ENCODE data around the gene SPATS1. TPM values are rescaled to one million over a fixed set of nuclear protein-coding genes. Genes with fewer than 3 reads are reported as not detected.
A peak's percentile ranks its signal among the peaks of the same experiment; 100 is the strongest.

The SPATS1 gene
- total and polyA plus RNA-seq, 2 of the 13 experiments (the other 11 are each of a cell fraction or from before 2014, with no cell fraction given), result not detected

DNA sequence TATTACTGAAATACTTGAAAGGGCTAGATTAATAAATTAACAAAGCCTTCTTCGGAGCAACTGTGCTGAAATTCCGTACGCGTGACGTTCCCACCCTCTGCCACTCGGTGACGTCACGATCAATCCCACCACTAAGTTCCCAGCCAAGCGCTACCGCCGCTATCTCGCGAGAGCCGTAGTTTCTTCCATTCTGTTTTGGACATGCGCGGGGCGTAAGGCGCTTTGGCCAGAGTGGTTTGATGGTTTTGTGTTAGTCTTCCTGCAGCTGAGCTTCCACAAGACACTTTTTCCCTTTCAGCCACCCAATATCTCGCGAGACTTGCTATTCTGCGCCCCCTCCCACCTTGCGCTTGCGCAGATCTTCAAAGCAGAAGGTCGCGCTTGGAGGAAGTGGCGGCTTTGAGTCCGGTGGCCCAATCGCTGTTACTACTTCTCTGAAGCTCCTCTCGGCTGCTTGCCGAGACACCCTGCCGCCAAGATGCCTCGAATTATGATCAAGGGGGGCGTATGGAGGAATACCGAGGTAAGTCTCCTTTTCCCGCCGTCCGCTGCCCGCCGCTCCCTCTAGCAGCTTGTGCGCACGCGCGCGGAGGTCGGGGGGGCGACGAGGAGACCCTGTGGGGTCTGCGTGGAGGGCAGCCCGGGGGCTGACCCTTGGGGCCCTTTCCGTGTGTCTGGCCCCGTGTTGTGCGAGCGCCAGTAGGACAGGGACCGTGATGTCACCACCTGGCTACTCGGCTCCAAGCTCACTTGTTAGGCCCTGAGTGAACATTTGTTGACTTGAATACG lies 45.1 kb downstream of the SPATS1 start, which contains the start of gene CDC5L (continued):
- TF ChIP-seq ZNF562 (CRISPR knock-in tag; IDR thresholded peaks at IDR 0.05; ENCODE audit: borderline replicate concordance), result no peak
- peak; percentile 99 for TF ChIP-seq POLR2G (IDR thresholded peaks at IDR 0.05; ENCODE audit: low read depth, low read length)
- TF ChIP-seq ZFP36 (IDR thresholded peaks at IDR 0.05; ENCODE audit: borderline replicate concordance, low read depth, low read length, partially characterized antibody), result no peak
- peak; percentile 85 for TF ChIP-seq ZSCAN21 (CRISPR knock-in tag; IDR thresholded peaks at IDR 0.05; ENCODE audit: borderline replicate concordance)
- no peak; the same call in 1 of the 2 replicates for TF ChIP-seq ZNF232 (CRISPR knock-in tag; IDR thresholded peaks at IDR 0.05; ENCODE audit: borderline replicate concordance)
- TF ChIP-seq, protein P1, sequence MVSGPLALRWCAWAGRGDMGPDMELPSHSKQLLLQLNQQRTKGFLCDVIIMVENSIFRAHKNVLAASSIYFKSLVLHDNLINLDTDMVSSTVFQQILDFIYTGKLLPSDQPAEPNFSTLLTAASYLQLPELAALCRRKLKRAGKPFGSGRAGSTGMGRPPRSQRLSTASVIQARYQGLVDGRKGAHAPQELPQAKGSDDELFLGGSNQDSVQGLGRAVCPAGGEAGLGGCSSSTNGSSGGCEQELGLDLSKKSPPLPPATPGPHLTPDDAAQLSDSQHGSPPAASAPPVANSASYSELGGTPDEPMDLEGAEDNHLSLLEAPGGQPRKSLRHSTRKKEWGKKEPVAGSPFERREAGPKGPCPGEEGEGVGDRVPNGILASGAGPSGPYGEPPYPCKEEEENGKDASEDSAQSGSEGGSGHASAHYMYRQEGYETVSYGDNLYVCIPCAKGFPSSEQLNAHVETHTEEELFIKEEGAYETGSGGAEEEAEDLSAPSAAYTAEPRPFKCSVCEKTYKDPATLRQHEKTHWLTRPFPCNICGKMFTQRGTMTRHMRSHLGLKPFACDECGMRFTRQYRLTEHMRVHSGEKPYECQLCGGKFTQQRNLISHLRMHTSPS (CRISPR knock-in tag; IDR thresholded peaks at IDR 0.05; ENCODE audit: low read depth), result peak; percentile 51; the same call in 1 of the 2 replicates
- TF ChIP-seq NFKB2 (CRISPR knock-in tag; IDR thresholded peaks at IDR 0.05; ENCODE audit: borderline replicate concordance), result peak; percentile 90; the same call in 1 of the 2 replicates
- peak; percentile 60; the same call in 1 of the 2 replicates for TF ChIP-seq ZNF790 (CRISPR knock-in tag; IDR thresholded peaks at IDR 0.05; ENCODE audit: borderline replicate concordance)
- no peak for TF ChIP-seq ZNF10 (CRISPR knock-in tag; IDR thresholded peaks at IDR 0.05; ENCODE audit: borderline replicate concordance, low read depth)
- peak; percentile 99 for TF ChIP-seq ZNF724P (CRISPR knock-in tag; IDR thresholded peaks at IDR 0.05; ENCODE audit: borderline replicate concordance)
- TF ChIP-seq, protein P2, sequence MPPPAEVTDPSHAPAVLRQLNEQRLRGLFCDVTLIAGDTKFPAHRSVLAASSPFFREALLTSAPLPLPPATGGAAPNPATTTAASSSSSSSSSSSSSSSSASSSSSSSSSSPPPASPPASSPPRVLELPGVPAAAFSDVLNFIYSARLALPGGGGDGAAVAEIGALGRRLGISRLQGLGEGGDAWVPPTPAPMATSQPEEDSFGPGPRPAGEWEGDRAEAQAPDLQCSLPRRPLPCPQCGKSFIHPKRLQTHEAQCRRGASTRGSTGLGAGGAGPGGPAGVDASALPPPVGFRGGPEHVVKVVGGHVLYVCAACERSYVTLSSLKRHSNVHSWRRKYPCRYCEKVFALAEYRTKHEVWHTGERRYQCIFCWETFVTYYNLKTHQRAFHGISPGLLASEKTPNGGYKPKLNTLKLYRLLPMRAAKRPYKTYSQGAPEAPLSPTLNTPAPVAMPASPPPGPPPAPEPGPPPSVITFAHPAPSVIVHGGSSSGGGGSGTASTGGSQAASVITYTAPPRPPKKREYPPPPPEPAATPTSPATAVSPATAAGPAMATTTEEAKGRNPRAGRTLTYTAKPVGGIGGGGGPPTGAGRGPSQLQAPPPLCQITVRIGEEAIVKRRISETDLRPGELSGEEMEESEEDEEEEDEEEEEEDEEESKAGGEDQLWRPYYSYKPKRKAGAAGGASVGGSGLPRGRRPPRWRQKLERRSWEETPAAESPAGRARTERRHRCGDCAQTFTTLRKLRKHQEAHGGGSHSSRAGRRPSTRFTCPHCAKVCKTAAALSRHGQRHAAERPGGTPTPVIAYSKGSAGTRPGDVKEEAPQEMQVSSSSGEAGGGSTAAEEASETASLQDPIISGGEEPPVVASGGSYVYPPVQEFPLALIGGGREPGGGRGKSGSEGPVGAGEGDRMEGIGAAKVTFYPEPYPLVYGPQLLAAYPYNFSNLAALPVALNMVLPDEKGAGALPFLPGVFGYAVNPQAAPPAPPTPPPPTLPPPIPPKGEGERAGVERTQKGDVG (CRISPR knock-in tag; IDR thresholded peaks at IDR 0.05; ENCODE audit: borderline replicate concordance), result peak; percentile 15; the same call in 1 of the 2 replicates
- no peak; the same call in 1 of the 2 replicates for TF ChIP-seq ZNF775 (CRISPR knock-in tag; IDR thresholded peaks at IDR 0.05; ENCODE audit: borderline replicate concordance)
- TF ChIP-seq MTF1 (CRISPR knock-in tag; IDR thresholded peaks at IDR 0.05), result no peak
- TF ChIP-seq FOSL1 (CRISPR knock-in tag; IDR thresholded peaks at IDR 0.05; ENCODE audit: borderline replicate concordance), result no peak
- TF ChIP-seq NR3C1 (CRISPR knock-in tag; IDR thresholded peaks at IDR 0.05), result no peak
- no peak for TF ChIP-seq ZNF24 (IDR thresholded peaks at IDR 0.05)
- TF ChIP-seq GATAD1 (CRISPR knock-in tag; IDR thresholded peaks at IDR 0.05), result peak; percentile 86
- TF ChIP-seq, protein P3, sequence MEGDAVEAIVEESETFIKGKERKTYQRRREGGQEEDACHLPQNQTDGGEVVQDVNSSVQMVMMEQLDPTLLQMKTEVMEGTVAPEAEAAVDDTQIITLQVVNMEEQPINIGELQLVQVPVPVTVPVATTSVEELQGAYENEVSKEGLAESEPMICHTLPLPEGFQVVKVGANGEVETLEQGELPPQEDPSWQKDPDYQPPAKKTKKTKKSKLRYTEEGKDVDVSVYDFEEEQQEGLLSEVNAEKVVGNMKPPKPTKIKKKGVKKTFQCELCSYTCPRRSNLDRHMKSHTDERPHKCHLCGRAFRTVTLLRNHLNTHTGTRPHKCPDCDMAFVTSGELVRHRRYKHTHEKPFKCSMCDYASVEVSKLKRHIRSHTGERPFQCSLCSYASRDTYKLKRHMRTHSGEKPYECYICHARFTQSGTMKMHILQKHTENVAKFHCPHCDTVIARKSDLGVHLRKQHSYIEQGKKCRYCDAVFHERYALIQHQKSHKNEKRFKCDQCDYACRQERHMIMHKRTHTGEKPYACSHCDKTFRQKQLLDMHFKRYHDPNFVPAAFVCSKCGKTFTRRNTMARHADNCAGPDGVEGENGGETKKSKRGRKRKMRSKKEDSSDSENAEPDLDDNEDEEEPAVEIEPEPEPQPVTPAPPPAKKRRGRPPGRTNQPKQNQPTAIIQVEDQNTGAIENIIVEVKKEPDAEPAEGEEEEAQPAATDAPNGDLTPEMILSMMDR (CRISPR knock-in tag; IDR thresholded peaks at IDR 0.05), result 0 out of 2 replicates have a peak, but pooled peaks have one; percentile 7

All from HepG2 (cell line).